Measurements from ENCODE around the gene WNK2.

DNA sequence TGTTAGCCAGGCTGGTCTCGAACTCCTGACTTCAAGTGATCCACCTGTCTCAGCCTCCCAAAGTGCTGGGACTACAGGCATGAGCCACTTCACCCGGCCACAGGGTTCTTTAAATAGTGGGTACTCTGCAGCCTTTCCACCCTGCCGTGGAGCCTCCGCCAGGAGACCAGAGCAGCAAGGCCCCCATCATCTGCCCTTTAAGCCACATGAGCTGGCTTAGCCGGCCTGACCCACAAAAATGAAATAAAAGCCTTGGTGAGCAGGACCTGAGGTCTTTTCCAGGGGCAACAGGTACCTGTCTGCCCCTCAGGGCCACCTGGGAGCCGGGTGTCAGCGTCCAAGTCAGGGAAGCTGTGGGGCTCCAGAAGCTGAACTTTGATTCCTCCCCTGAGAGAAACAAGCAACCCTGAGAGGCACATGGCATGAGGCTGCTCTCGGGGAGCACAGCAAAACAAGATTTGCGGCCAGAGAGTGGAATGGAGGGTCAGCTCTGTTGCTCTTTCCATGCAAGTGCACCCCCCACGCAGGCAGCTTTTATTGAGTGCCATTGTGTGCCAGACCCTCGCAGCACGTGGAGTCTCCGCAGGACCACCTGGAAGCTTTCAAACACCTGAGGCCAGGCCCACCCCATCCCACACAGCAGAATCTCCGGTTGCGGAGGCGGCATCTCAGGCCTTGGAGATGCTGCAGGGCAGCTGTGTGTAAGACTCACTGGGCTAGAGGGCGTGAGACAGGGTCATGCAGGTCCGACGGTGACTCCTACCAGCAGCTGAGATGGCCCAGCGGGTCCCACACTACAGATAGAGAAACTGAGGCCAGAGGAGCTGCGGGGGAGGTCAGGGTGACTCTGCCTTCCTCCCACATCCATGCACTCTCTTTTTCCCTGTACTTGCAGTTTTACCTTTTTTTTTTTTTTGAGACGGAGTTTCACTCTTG is 4.8 kb upstream of the WNK2 start:
- no peak for TF ChIP-seq MZF1 (tag by site-specific recombination; IDR thresholded peaks at IDR 0.05; ENCODE audit: borderline replicate concordance)
- TF ChIP-seq ZNF473 (tag by site-specific recombination; IDR thresholded peaks at IDR 0.05): no peak
- no peak for TF ChIP-seq ZNF292 (tag by site-specific recombination; IDR thresholded peaks at IDR 0.05; ENCODE audit: borderline replicate concordance, low read depth)
- TF ChIP-seq, protein P1, sequence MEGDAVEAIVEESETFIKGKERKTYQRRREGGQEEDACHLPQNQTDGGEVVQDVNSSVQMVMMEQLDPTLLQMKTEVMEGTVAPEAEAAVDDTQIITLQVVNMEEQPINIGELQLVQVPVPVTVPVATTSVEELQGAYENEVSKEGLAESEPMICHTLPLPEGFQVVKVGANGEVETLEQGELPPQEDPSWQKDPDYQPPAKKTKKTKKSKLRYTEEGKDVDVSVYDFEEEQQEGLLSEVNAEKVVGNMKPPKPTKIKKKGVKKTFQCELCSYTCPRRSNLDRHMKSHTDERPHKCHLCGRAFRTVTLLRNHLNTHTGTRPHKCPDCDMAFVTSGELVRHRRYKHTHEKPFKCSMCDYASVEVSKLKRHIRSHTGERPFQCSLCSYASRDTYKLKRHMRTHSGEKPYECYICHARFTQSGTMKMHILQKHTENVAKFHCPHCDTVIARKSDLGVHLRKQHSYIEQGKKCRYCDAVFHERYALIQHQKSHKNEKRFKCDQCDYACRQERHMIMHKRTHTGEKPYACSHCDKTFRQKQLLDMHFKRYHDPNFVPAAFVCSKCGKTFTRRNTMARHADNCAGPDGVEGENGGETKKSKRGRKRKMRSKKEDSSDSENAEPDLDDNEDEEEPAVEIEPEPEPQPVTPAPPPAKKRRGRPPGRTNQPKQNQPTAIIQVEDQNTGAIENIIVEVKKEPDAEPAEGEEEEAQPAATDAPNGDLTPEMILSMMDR (tag by site-specific recombination; IDR thresholded peaks at IDR 0.05): no peak
- TF ChIP-seq, protein P2, sequence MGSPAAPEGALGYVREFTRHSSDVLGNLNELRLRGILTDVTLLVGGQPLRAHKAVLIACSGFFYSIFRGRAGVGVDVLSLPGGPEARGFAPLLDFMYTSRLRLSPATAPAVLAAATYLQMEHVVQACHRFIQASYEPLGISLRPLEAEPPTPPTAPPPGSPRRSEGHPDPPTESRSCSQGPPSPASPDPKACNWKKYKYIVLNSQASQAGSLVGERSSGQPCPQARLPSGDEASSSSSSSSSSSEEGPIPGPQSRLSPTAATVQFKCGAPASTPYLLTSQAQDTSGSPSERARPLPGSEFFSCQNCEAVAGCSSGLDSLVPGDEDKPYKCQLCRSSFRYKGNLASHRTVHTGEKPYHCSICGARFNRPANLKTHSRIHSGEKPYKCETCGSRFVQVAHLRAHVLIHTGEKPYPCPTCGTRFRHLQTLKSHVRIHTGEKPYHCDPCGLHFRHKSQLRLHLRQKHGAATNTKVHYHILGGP (tag by site-specific recombination; IDR thresholded peaks at IDR 0.05): no peak
- TF ChIP-seq ZNF366 (tag by site-specific recombination; conservative IDR thresholded peaks at IDR 0.05): no peak
- TF ChIP-seq ZBTB1 (tag by site-specific recombination; IDR thresholded peaks at IDR 0.05): no peak
- no peak for TF ChIP-seq ZNF138 (tag by site-specific recombination; IDR thresholded peaks at IDR 0.05; ENCODE audit: borderline replicate concordance)
- TF ChIP-seq, protein P3, sequence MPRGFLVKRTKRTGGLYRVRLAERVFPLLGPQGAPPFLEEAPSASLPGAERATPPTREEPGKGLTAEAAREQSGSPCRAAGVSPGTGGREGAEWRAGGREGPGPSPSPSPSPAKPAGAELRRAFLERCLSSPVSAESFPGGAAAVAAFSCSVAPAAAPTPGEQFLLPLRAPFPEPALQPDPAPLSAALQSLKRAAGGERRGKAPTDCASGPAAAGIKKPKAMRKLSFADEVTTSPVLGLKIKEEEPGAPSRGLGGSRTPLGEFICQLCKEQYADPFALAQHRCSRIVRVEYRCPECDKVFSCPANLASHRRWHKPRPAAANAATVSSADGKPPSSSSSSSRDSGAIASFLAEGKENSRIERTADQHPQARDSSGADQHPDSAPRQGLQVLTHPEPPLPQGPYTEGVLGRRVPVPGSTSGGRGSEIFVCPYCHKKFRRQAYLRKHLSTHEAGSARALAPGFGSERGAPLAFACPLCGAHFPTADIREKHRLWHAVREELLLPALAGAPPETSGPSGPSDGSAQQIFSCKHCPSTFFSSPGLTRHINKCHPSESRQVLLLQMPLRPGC (tag by site-specific recombination; IDR thresholded peaks at IDR 0.05): no peak
- no peak for TF ChIP-seq BCL11A (tag by site-specific recombination; IDR thresholded peaks at IDR 0.05; ENCODE audit: low read depth)
- TF ChIP-seq, protein P4, sequence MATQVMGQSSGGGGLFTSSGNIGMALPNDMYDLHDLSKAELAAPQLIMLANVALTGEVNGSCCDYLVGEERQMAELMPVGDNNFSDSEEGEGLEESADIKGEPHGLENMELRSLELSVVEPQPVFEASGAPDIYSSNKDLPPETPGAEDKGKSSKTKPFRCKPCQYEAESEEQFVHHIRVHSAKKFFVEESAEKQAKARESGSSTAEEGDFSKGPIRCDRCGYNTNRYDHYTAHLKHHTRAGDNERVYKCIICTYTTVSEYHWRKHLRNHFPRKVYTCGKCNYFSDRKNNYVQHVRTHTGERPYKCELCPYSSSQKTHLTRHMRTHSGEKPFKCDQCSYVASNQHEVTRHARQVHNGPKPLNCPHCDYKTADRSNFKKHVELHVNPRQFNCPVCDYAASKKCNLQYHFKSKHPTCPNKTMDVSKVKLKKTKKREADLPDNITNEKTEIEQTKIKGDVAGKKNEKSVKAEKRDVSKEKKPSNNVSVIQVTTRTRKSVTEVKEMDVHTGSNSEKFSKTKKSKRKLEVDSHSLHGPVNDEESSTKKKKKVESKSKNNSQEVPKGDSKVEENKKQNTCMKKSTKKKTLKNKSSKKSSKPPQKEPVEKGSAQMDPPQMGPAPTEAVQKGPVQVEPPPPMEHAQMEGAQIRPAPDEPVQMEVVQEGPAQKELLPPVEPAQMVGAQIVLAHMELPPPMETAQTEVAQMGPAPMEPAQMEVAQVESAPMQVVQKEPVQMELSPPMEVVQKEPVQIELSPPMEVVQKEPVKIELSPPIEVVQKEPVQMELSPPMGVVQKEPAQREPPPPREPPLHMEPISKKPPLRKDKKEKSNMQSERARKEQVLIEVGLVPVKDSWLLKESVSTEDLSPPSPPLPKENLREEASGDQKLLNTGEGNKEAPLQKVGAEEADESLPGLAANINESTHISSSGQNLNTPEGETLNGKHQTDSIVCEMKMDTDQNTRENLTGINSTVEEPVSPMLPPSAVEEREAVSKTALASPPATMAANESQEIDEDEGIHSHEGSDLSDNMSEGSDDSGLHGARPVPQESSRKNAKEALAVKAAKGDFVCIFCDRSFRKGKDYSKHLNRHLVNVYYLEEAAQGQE (tag by site-specific recombination; IDR thresholded peaks at IDR 0.05): no peak

Measured in HEK293 (cell line).